Activated CD4-positive, alpha-beta T cell treated with anti-CD3 and anti-CD28 coated beads, Interleukin-2, amount 50 U/mL, for 48 hours (primary cell): ENCODE data around the gene TNFAIP8.
A peak's percentile ranks its signal among the peaks of the same experiment; 100 is the strongest.
"Not testable (repeated sequence)": the region's sequence is repeated elsewhere in the genome, so short reads cannot be mapped to it uniquely, and the experiment has no call there.

Experiments
- DNase-seq, 2 experiments: peaks; one replicate each; pipeline ENCODE4 v3.0.0-alpha.2; 2020

The TNFAIP8 gene

DNA sequence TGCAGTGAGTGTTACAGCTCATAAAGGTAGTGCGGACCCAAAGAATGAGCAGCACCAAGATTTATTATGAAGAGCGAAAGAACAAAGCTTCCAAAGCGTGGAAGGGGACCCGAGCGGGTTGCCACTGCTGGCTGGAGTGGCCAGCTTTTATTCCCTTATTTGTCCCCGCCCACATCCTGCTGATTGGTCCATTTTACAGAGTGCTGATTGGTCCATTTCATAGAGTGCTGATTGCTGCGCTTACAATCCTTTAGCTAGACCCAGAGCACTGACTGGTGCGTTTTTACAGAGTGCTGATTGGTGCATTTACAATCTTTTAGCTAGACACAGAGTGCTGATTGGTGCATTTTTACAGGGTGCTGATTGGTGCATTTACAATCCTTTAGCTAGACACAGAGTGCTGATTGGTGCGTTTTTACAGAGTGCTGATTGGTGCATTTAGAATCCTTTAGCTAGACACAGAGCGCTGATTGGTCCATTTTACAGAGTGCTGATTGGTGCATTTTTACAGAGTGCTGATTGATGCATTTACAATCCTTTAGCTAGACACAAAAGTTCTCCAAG, 76.9 kb downstream of the TNFAIP8 start:
- not testable (repeated sequence) for DNase-seq

DNA sequence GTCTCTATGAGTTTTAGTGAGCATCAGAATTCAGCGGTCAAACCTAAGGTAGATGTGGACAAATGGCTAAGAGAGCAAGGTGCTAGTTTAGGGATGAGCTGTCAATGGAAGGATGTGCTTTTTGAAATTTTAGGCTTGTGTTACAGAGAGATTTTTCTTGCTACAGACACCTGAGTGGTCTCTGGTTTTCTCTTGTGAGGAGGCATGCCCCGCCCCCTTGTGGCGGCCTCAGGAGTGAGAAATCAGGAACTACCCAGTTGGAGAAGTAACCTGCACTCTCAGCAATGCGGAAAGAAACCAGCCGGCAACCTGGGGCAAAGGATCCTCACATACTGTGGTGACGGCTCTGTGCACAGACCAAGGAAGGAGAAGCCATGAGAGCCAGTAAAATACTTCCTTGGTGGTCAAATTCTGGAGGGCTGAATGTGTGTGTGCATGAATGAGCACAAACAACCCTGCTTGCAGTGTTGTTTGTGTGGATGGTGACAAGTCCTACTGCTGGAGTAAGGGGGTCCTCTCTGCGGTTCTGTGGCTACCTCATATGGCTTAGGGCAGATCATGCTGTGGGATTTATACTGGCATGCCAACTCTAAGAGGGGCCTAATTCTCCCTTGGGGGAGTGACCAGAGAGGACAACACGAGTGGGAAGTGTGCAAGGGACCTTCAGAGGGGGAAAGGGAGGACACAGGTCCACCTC, 79.8 kb downstream of the TNFAIP8 start:
- DNase-seq: peak; percentile 75 to 76

DNA sequence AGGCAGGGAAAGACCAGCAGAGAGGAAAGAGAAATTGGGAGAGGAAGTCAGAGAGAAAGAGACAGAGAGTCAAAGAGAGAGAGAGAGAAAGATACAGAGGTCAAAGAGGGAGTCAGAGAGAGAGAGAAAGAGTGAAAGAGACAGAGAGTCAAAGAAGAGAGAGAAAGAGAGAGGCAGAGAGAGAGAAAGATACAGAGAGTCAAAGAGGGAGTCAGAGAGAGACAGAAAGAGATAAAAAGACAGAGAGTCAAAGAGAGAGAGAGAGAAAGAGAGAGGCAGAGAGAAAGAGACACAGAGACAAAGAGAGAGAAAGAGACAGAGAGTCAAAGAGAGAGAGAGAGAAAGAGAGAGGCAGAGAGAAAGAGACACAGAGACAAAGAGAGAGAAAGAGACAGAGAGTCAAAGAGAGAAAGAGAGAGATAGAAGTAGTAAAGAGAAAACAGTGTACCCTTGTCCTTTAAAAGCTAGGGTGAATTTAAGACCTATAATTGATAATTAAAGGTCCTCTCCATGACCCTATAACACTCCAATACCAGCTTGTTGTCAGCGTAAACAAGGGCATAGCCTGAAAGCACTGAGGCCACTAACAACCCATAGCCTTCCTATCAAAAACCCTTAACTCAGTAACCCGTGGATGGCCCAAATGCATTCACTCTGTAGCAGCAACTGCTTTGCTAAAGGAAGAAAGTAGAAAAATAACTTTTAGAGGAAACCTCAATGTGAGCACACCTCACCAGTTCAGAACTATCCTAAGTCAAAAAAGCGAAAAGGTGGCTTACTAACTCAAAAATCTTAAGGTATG, 82.2 kb downstream of the TNFAIP8 start:
- DNase-seq: not testable (repeated sequence)

DNA sequence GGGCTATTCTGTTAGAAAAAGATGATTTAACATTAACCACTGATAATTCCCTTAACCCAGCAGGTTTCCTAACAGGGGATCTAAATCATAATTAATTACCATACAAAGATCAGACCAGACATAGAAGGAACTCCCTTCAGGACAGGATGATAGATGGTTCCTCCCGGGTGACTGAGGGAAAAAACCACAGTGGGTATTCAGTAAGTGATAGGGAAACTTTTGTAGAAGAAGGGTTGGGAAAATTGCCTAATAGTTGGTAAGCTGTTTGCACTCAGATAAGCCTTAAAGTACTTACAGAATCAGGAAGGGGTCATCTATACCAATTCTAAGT, 82.7 kb downstream of the TNFAIP8 start:
- DNase-seq: not testable (repeated sequence)

DNA sequence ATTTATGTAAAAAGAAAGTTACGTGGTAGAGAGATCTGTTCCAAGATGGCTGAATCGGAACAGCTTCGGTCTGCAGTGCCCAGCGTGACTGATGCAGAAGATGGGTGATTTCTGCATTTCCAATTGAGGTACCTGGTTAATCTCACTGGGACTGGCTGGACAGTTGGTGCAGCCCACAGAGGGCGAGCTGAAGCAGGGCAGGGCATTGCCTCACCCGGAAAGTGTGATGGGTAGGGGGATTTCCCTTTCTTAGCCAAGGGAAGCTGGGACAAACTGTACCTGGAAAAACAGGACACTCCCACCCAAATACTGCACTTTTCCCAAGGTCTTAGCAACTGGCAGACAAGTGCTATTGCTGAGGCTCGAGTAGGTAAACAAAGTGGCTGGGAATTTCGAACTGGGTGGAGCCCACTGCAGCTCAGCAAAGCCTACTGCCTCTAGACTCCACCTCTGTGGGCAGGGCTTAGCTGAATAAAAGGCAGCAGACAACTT, 83.4 kb downstream of the TNFAIP8 start:
- no peak for DNase-seq

DNA sequence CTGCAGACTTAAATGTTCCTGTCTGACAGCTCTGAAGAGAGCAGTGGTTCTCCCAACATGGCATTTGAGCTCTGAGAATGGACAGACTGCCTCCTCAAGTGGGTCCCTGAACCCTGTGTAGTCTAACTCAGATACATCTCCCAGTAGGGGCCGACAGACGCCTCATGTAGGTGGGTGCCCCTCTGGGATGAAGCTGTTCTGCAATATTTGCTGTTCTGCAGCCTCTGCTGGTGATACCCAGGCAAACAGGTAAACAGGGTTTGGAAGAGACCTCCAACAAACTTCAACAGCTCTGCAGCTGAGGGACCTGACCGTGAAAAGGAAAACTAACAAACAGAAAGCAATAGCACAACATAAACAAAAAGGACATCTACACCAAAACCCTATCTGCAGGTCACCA, 83.8 kb downstream of the TNFAIP8 start:
- not testable (repeated sequence) for DNase-seq

DNA sequence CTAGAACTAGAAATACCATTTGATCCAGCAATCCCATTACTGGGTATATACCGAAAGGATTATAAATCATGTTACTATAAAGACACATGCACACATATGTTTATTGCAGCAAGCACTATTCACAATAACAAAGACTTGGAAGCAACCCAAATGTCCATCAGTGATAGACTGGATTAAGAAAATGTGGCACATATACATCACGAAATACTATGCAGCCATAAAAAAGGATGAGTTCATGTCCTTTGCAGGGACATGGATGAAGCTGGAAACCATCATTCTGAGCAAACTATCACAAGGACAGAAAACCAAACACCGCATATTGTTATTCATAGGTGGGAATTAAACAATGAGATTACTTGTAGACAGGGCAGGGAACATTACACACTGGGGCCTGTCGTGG, 88.8 kb downstream of the TNFAIP8 start:
- not testable (repeated sequence) for DNase-seq

DNA sequence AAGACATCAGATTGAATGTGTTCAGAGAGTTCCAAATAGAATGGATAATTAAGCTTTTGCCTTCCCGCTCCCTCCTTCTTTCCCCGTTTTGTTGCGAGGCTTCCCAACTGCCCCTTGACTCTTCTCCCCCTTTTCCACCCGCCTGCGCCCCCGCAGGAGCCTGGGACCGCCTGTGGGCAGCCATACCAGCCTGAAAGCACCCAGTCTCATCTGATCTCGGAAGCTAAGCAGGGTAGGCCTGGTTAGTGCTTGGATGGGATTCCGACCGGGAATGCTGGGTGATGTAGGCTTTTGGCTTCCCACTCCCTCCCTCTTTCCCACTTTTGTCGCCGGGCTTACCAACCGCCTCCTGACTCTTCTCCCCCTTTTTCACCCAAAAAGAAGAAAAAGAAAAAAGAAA, 89.7 kb downstream of the TNFAIP8 start:
- no peak for DNase-seq
